Ishikawa (cell line): ENCODE measurements around the gene ZNF285.

Source experiments
- CEBPB ChIP-seq: IDR thresholded peaks from 2 replicates; pipeline ENCODE4 v1.6.1; 2012
- EP300 ChIP-seq: IDR thresholded peaks from 2 replicates; pipeline ENCODE4 v1.6.1; 2012; ENCODE audit warnings: borderline replicate concordance
- FOXM1 ChIP-seq: IDR thresholded peaks from 2 replicates; pipeline ENCODE4 v1.6.1; 2012; ENCODE audit warnings: low read depth, borderline replicate concordance
- MAX ChIP-seq: IDR thresholded peaks from 2 replicates; pipeline ENCODE4 v1.6.1; 2012
- RAD21 ChIP-seq: IDR thresholded peaks from 2 replicates; pipeline ENCODE4 v1.6.1; 2012; ENCODE audit warnings: low read depth
- REST ChIP-seq: IDR thresholded peaks from 2 replicates; pipeline ENCODE4 v1.6.1; 2012; ENCODE audit warnings: low read depth, mild to moderate bottlenecking
- TAF1 ChIP-seq: IDR thresholded peaks from 2 replicates; pipeline ENCODE4 v1.6.1; 2012; ENCODE audit warnings: low read depth, mild to moderate bottlenecking
- TCF12 ChIP-seq: IDR thresholded peaks from 2 replicates; pipeline ENCODE4 v1.6.1; 2012; ENCODE audit warnings: low read depth
- USF1 ChIP-seq: IDR thresholded peaks from 2 replicates; pipeline ENCODE4 v1.6.1; 2012
- ZBTB7A ChIP-seq: IDR thresholded peaks from 2 replicates; pipeline ENCODE4 v1.6.1; 2012; ENCODE audit warnings: low read depth

Gene ZNF285

GRCh38 chr19:44344255-44344654 lies 57.2 kb downstream of the ZNF285 start:
- TF ChIP-seq TAF1 (no peak), TCF12 (no peak), MAX (no peak), EP300 (no peak), RAD21 (no peak), CEBPB (no peak), FOXM1 (no peak), ZBTB7A (no peak), REST (no peak)

GRCh38 chr19:44341794-44342193 lies 59.6 kb downstream of the ZNF285 start:
- TF ChIP-seq REST, result no peak
- no peak for TF ChIP-seq USF1
- no peak for TF ChIP-seq CEBPB
- TF ChIP-seq EP300, result no peak
- TF ChIP-seq RAD21, result no peak
